K562 (cell line): ENCODE data around the gene SERTAD1. TPM values are rescaled to one million over a fixed set of nuclear protein-coding genes. Genes with fewer than 3 reads are reported as not detected.

ENCODE experiments used
- BRCA1 ChIP-seq, 2 experiments: fragments of 450-650 bp in 1 of 2; sonication (generic) in 1 of 2; formaldehyde crosslinking in 1 of 2; IDR thresholded peaks; 2 replicates each; pipeline versions ENCODE4 v1.5.0 to v1.6.1; 2017 to 2020; ENCODE audit warnings: mild to moderate bottlenecking in 1 of 2, missing genetic modification reagents in 1 of 2
- CBX2 ChIP-seq: fragments of 200-600 bp; sonication (generic); IDR thresholded peaks from one replicate; pipeline ENCODE4 v1.6.1; 2012; ENCODE audit warnings: mild to moderate bottlenecking, low read length, inconsistent platforms; ENCODE audit not compliant: insufficient read depth, poor library complexity, severe bottlenecking
- CCNT2 ChIP-seq: IDR thresholded peaks from 2 replicates; pipeline ENCODE4 v1.6.1; 2011; ENCODE audit warnings: borderline replicate concordance, low read depth, mild to moderate bottlenecking, moderate library complexity, mixed read lengths, low read length; ENCODE audit not compliant: insufficient read length; ENCODE audit errors: extremely low read depth
- CREBBP ChIP-seq: IDR thresholded peaks from one replicate; pipeline ENCODE4 v1.6.1; 2012; ENCODE audit warnings: low read depth, mild to moderate bottlenecking, control low read depth, inconsistent platforms, low read length
- CREM ChIP-seq: IDR thresholded peaks from 2 replicates; pipeline ENCODE4 v1.6.1; 2014; ENCODE audit warnings: antibody characterized with exemption, low read depth
- ELF4 ChIP-seq: fragments of 450-650 bp; formaldehyde crosslinking; IDR thresholded peaks from 2 replicates; pipeline ENCODE4 v1.4.0; 2022; ENCODE audit warnings: missing genetic modification characterization
- FOXJ3 ChIP-seq: sonication (generic); formaldehyde crosslinking; IDR thresholded peaks from 2 replicates; pipeline ENCODE4 v1.4.0; 2020; ENCODE audit warnings: mild to moderate bottlenecking, missing genetic modification reagents
- FUS ChIP-seq: fragments of 200-400 bp; formaldehyde crosslinking; optimal IDR thresholded peaks from 2 replicates; pipeline ENCODE3; 2017; ENCODE audit warnings: low read depth, low read length
- JUND ChIP-seq, 2 experiments: IDR thresholded peaks; 2 replicates in 1 of 2; 3 replicates in 1 of 2; pipeline ENCODE4 v1.6.1; 2011; ENCODE audit warnings: borderline replicate concordance in 2 of 2, low read depth in 2 of 2, low read length in 2 of 2, improper control_type of control experiment in 1 of 2, missing biosample characterization in 1 of 2, missing genetic modification characterization in 1 of 2, missing genetic modification reagents in 1 of 2
- LCOR ChIP-seq: sonication (generic); formaldehyde crosslinking; IDR thresholded peaks from 2 replicates; pipeline ENCODE4 v1.8.0; 2022; ENCODE audit warnings: mild to moderate bottlenecking, missing genetic modification reagents
- NR3C1 ChIP-seq: sonication (generic); formaldehyde crosslinking; IDR thresholded peaks from 2 replicates; pipeline ENCODE4 v1.8.1; 2022; ENCODE audit warnings: missing genetic modification reagents
- PHTF2 ChIP-seq: fragments of 250-450 bp; sonication (Bioruptor Pico); IDR thresholded peaks from 2 replicates; pipeline ENCODE4 v1.5.0; 2021; ENCODE audit warnings: mild to moderate bottlenecking
- POU5F1 ChIP-seq: fragments of 150-350 bp; IDR thresholded peaks from 2 replicates; pipeline ENCODE4 v1.6.1; 2014; ENCODE audit warnings: borderline replicate concordance, low read length, low read depth, mild to moderate bottlenecking; ENCODE audit not compliant: partially characterized antibody
- PPARD ChIP-seq: fragments of 250-450 bp; sonication (Bioruptor Pico); IDR thresholded peaks from 2 replicates; pipeline ENCODE4 v1.8.0; 2022; ENCODE audit warnings: inconsistent platforms, mild to moderate bottlenecking, moderate library complexity
- RUNX1 ChIP-seq: sonication (generic); IDR thresholded peaks from 2 replicates; pipeline ENCODE4 v1.6.1; 2016; ENCODE audit warnings: antibody characterized with exemption, low read depth
- SIN3A ChIP-seq, 2 experiments: fragments of 150-350 bp in 1 of 2; IDR thresholded peaks; 2 replicates each; pipeline ENCODE4 v1.6.1; 2011 to 2016; ENCODE audit warnings: borderline replicate concordance in 2 of 2, low read depth in 2 of 2, low read length in 2 of 2, mild to moderate bottlenecking in 2 of 2, moderate library complexity in 2 of 2; ENCODE audit not compliant: control insufficient read depth in 1 of 2
- SMAD3 ChIP-seq: fragments of 450-650 bp; formaldehyde crosslinking; conservative IDR thresholded peaks from 2 replicates; pipeline ENCODE4 v1.4.0; 2020; ENCODE audit warnings: mild to moderate bottlenecking
- SOX6 ChIP-seq: fragments of 450-650 bp; IDR thresholded peaks from 2 replicates; pipeline ENCODE4 v1.6.1; 2014; ENCODE audit warnings: mild to moderate bottlenecking
- SREBF1 ChIP-seq: fragments of 150-350 bp; IDR thresholded peaks from 2 replicates; pipeline ENCODE4 v1.6.1; 2014; ENCODE audit warnings: antibody characterized with exemption, low read depth, low read length, borderline replicate concordance
- TAF15 ChIP-seq: fragments of 200-400 bp; formaldehyde crosslinking; IDR thresholded peaks from 2 replicates; pipeline ENCODE4 v1.6.1; 2017; ENCODE audit warnings: mild to moderate bottlenecking, low read depth, low read length, moderate library complexity
- TSC22D4 ChIP-seq: fragments of 450-650 bp; IDR thresholded peaks from 2 replicates; pipeline ENCODE4 v1.6.1; 2016; ENCODE audit warnings: missing genetic modification characterization, missing biosample characterization, control low read depth
- ZC3H8 ChIP-seq: fragments of 450-650 bp; IDR thresholded peaks from 2 replicates; pipeline ENCODE4 v1.6.1; 2017
- ZNF134 ChIP-seq: fragments of 250-450 bp; sonication (Bioruptor Pico); conservative IDR thresholded peaks from 2 replicates; pipeline ENCODE4 v1.4.0; 2020
- ZNF197 ChIP-seq: fragments of 200-800 bp; sonication (Bioruptor generic); IDR thresholded peaks from 2 replicates; pipeline ENCODE4 v1.6.1; 2016; ENCODE audit warnings: low read depth, missing genetic modification characterization, missing compliant biosample characterization
- ZNF232 ChIP-seq: sonication (generic); formaldehyde crosslinking; IDR thresholded peaks from 2 replicates; pipeline ENCODE4 v1.8.0; 2022; ENCODE audit warnings: mild to moderate bottlenecking, missing genetic modification reagents
- polyA plus RNA-seq, 8 experiments: library from polyadenylated mRNA; depleted of rRNA in 4 of 8; stranded (reverse) in 5 of 8; unstranded in 3 of 8; fragments of >200 nt; fragmentation: Nextera tagmentation in 2 of 8; fragmentation: Illumina TruSeq in 1 of 8; extraction: Ambion mirVana in 2 of 8; extraction: Trizol in 1 of 8; gene quantifications; 2 replicates each; pipeline versions ENCODE4 v1.2.1 to v1.2.3, GENCODE V29; 2011 to 2014; ENCODE audit warnings: inconsistent platforms in 1 of 8, missing spikeins in 1 of 8
- total RNA-seq, 7 experiments: library from RNA; depleted of rRNA in 6 of 7; stranded (reverse); fragments of >200 nt in 6 of 7; fragmentation: Illumina TruSeq in 2 of 7; extraction: Trizol in 2 of 7; gene quantifications; 2 replicates each; pipeline versions ENCODE4 v1.2.1 to v1.2.3, GENCODE V29; 2011 to 2021; ENCODE audit warnings: low replicate concordance in 1 of 7
- TF ChIP-seq, protein P1 (sequence below): fragments of 250-450 bp; sonication (Bioruptor Pico); IDR thresholded peaks from 2 replicates; pipeline ENCODE4 v1.4.0; 2020
- TF ChIP-seq, protein P2 (sequence below), 2 experiments: fragments of 250-450 bp in 1 of 2; fragments of 450-650 bp in 1 of 2; sonication (Bioruptor Pico) in 1 of 2; IDR thresholded peaks; 2 replicates each; pipeline versions ENCODE4 v1.6.1 to v1.8.0; 2016 to 2021; ENCODE audit warnings: mild to moderate bottlenecking in 2 of 2, moderate library complexity in 2 of 2, missing compliant biosample characterization in 1 of 2, missing genetic modification characterization in 1 of 2

The SERTAD1 gene
- total and polyA plus RNA-seq, 9 of the 15 experiments (the other 6 are each of a cell fraction or from before 2014, with no cell fraction given) = 0.15 to 8.7 (median 4.9) TPM

DNA sequence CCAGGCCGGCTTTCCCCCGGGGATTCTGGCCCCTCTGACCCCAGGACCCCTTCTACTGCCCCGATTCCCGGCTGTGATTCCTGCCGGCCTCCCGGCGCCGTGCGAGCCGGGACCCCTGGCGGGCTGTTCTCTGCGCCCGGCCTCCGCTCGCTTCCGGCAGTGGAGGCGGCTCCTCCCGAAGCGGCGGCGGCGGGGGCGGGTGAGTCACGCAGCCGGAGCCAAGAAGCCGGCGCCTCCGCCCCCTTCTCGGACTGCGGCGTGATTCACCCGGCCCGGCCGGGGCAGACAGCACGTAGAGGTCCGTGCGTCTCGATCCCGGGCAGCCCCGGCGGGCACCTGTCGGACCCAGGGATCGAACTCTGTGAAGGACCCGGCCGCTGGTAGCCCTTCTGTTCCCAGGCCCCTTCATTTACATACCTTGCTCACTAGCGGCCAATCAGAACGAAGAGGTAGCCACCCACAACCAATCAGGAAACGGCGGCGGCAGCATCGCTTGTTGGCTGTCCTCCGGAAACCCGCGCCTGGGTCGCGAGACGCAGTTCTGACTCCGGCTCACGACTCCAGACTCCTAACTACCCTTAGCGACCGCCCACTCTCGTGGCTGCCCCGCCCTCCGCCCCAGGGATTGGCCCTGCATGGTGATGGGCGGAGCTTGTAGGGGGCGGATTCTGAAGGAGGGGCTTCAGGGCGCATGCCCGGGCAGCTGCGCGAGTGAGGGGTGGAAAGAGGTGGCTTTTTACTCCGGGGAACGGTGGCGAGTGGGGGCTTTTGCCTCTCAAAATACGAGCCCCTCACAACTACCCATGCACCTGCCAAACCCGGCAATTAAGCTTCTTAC lies at the start of gene SERTAD1 (continued):
- TF ChIP-seq SREBF1 (no peak), FOXJ3 (CRISPR knock-in tag) (no peak), ELF4 (peak; percentile 74; the same call in 1 of the 2 replicates), LCOR (no peak), BRCA1 (IDR thresholded peaks at IDR 0.05) (no peak), BRCA1 (CRISPR knock-in tag; IDR thresholded peaks at IDR 0.05) (no peak), ZNF232 (no peak), ZNF197 (CRISPR knock-in tag) (no peak), TAF15 (no peak), PPARD (CRISPR knock-in tag) (no peak), SIN3A (IDR thresholded peaks at IDR 0.05; ENCODE audit: borderline replicate concordance in 2 of 2, control insufficient read depth in 1 of 2, low read depth in 2 of 2, low read length in 2 of 2) (peak in 1 of 2 experiments; percentile 42; a peak in 2 of 4 replicates), CBX2 (no peak), SMAD3 (CRISPR knock-in tag) (no peak), PHTF2 (CRISPR knock-in tag) (no peak), CREM (no peak; the same call in 1 of the 2 replicates), CCNT2 (peak; percentile 73), JUND (IDR thresholded peaks at IDR 0.05; ENCODE audit: borderline replicate concordance, low read depth, low read length) (peak; percentile 86), JUND (tag; IDR thresholded peaks at IDR 0.05; ENCODE audit: borderline replicate concordance, low read depth, low read length) (peak; percentile 57; the same call in 1 of the 3 replicates), SOX6 (peak; percentile 12; the same call in 1 of the 2 replicates), ZC3H8 (no peak), CREBBP (no peak), TSC22D4 (tag) (no peak), POU5F1 (no peak), ZNF134 (CRISPR knock-in tag) (no peak), FUS (peak; percentile 21), NR3C1 (CRISPR knock-in tag) (no peak), RUNX1 (peak; percentile 33; the same call in 1 of the 2 replicates)
- TF ChIP-seq, protein P1, sequence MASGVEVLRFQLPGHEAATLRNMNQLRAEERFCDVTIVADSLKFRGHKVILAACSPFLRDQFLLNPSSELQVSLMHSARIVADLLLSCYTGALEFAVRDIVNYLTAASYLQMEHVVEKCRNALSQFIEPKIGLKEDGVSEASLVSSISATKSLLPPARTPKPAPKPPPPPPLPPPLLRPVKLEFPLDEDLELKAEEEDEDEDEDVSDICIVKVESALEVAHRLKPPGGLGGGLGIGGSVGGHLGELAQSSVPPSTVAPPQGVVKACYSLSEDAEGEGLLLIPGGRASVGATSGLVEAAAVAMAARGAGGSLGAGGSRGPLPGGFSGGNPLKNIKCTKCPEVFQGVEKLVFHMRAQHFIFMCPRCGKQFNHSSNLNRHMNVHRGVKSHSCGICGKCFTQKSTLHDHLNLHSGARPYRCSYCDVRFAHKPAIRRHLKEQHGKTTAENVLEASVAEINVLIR = no peak
- TF ChIP-seq, protein P2, sequence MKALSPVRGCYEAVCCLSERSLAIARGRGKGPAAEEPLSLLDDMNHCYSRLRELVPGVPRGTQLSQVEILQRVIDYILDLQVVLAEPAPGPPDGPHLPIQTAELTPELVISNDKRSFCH (CRISPR knock-in tag; IDR thresholded peaks at IDR 0.05) = no peak
- TF ChIP-seq, protein P2 (tag; IDR thresholded peaks at IDR 0.05) = no peak
